ENCODE results near the gene TSSC4.
A peak's percentile ranks its signal among the peaks of the same experiment; 100 is the strongest.
"Not testable (repeated sequence)": the region's sequence is repeated elsewhere in the genome, so short reads cannot be mapped to it uniquely, and the experiment has no call there.

Gene TSSC4

GRCh38 chr11:2400069-2400761, at the start of gene TSSC4:
Gene TSSC4 (plus strand): TSS chr11:2400750. CDS start chr11:2402634, 1,884 bp downstream.
- peak; percentile 99 for DNase-seq

DNA sequence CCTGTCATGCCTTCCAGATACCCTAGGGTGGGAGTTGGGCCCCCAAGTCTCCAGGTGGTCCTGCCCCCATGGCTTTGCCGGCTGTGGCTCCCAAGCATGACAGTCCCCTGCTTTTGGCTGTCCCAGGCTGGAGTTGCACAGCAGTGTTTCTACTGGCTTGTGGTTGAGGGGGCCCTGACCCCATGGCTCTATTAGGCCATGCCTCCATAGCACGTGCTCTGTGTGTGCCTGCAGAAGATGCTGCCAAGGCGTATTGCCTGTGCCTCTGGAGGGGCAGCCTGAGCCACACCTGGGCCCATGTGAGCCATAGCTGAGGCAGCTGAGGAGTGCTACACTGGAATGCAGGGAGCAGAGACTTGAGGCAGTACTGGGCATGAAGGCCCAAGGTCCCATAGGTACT, 48.8 kb upstream of the TSSC4 start:
- no peak for DNase-seq

DNA sequence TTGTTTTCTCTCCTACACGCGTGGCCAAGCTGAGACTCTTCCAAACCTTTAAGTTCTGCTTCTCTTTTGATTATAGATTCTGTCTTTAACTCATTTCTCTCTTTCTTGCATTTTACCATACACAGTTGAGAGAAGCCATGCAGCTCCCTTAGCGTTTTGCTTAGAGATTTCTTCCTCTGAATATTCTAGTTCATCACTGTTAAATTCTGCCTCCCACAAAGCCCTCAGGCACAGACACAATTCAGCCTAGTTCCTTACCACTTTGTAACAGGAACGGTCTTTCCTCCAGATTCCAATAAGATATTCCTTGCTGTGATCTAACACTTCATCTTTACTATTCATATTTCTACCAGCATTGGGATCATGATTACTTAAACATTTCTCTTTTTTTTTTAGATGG, 48.1 kb upstream of the TSSC4 start:
- no peak for DNase-seq

- DNase-seq = no peak
Measured at GRCh38 chr11:2355000-2355644, 45.4 kb upstream of the TSSC4 start.

DNA sequence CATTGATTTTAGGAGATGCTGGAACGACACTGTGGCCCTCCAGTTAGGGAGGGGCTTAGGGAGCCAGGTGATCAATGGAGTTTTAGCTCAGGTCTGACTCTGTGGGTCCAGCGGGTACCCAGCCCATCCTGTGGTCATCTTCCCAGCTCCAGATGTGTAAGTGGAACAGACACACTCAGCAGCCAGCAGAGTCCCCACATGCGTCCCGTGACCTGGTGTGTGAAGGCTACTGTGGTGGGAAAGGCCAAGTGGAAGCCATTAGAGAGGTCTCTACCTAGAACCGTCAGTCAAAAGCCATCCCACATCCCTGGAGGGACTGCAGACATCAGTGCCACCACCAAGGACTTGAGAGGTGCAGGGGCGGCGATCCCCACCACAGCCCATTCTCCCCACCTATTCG, 43.3 kb upstream of the TSSC4 start:
- no peak for DNase-seq

DNA sequence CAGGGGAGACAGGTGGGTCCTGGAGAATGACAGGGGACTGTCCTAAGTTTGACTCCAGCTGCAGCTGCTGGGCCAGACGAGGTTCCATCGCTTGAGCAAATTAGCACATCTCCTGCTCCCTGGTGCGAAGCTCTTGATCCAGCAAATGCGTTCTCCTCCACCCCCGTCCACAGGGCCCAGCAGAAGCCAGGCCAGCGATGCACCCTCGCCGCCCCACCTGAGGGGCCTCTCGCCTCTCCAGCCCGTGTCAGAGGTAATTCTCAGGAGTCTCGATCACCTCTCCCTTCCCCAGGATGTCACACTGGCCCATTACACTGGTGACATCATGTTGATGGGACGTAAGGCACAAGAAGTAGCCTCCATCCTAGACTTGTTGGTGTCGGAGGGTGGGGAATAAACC, 42.9 kb upstream of the TSSC4 start:
- not testable (repeated sequence) for DNase-seq

- no peak for DNase-seq
Measured at GRCh38 chr11:2358754-2359442, 41.7 kb upstream of the TSSC4 start.

- DNase-seq = no peak
Measured at GRCh38 chr11:2359557-2359956, 41.0 kb upstream of the TSSC4 start.

GRCh38 chr11:2360081-2360642, 40.4 kb upstream of the TSSC4 start:
- DNase-seq = no peak

DNA sequence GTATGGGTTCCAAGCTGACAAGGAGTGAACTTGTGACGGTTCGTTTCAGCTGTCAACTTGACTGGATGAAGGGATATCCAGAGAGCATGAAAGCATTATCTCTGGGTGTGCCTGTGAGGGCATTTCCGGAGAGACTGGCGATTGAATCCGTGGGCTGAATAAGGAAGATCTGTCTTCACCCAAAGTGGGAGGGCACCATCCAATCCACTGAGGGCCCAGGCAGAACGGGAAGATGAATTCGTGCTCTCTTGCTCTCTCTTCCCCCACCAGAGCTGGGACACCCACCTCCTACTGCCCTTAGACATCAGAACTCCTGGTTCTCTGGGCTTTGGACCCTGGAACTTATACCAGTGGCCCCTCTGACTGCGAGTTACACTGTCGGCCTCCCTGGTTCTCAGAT, 39.0 kb upstream of the TSSC4 start:
- no peak for DNase-seq

- no peak for DNase-seq
Measured at GRCh38 chr11:2362414-2362813, 38.1 kb upstream of the TSSC4 start.

DNA sequence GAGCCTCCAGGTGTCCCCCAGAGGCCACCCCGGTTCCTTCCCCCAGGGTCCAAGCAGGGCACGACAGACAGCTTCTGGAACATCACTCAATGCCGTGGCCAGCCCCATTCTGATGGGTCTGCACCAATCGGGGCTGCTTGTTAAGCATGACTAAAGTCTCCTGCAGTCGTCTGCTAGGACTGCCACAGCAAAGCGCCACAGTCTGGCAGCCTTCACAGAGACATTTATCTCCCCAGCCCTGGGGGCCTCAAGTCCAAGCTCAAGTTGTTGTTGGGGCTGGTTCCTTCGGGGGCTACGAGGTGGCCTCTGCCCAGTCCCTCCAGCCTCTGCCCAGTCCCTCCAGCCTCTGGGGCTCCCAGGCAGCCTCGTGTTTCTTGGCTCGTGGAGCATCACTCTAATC, 37.4 kb upstream of the TSSC4 start:
- no peak for DNase-seq

GRCh38 chr11:2363577-2364370, 36.8 kb upstream of the TSSC4 start:
- no peak for DNase-seq

- not testable (repeated sequence) for DNase-seq
Measured at GRCh38 chr11:2364386-2364785, 36.2 kb upstream of the TSSC4 start.

DNA sequence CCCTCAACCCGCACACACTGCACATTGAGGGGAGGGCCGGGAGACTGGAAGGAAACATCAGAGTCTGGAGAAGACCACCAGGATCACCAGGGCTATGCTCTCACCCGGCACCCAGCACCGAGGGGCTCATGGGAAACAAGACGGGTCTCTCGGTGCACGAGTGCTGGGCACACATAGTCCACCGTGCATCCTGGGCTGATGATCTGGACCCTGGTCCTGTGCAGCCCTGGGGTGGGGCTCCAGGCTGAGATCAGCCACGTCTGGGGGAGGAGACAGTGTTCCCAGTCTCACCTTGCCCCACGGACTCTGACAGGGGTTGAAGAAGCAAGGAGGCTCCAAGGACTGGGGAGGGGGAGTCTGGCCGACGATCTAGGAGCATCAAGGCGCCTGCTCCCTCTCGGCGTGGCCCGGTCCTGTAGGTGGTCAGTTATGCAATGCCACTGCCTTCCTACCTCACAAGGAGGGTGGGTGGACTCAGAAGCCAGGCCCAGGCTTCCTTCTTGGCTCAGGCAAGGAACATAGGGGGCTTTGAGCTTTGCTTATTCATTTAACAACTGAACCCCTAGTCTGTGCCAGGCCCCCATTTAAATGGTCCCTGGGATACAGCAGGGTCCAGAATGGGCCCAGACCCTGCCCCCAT, 34.9 kb upstream of the TSSC4 start:
- DNase-seq = no peak

- DNase-seq = no peak
Measured at GRCh38 chr11:2366276-2366675, 34.3 kb upstream of the TSSC4 start.

DNA sequence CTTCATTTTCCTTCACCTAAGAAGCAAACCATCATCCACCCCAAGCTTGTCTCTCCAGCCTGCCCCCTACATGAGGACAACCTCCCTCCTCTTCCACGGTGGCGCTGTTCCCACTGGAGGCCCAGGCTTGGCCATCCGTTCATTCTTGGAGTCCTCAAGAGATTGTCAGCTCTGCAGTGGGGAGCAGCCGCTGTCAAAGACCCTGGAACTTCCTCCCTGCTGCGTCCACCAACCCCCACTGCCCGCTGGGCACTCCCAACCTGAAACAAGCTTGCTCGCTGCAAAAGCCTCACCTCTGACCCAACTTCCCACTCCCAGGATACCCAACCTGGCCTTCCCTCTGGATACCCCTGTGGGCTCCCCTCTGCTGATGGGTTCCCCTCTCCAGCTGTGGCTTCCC, 33.8 kb upstream of the TSSC4 start:
- DNase-seq = no peak

DNA sequence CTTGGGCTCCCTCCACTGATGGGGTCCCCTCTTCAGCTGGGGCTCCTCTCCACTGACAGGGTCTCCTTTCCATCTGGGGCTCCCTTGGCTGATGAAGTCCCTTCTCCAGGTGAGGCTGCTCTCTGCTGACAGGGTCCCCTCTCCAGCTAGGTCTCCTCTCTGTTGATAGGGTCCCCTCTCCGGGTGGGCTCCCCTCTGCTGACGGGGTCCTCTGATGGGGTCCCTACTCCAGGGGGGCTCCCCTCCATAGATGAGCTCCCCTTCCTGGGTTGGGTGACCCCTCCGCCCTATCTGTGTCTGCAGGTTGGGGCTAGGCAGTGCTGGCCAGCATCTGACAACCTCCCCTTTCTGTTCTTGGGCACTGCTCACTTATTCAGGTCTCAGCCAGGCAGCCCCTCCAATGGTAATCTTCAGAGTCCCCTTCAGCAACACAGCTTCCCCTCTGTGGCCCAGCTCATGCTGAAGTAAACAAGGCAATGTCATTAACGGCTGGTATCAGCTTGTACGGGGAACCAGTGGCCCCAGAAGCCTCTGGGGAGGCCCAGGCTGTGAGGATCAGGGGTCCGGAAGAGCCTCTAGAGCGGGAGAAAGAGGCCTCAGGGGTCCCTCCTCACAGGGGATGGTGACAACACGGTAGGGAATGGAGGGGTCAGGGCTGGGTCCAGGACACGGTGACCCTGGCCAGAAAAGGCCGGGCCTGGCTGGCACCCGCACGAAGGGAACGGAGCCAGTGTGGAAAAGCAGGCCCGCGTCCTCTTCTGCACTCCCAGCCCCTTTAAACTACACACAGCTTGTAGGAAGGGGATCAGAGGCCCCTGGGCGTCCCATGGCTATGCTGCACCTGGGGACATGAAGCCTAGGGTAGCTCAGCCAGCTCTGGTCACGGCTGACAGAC, 33.0 kb upstream of the TSSC4 start:
- DNase-seq = no peak

GRCh38 chr11:2368178-2368850, 32.2 kb upstream of the TSSC4 start:
- DNase-seq = no peak

- DNase-seq = no peak
Measured at GRCh38 chr11:2368851-2369180, 31.7 kb upstream of the TSSC4 start.

DNA sequence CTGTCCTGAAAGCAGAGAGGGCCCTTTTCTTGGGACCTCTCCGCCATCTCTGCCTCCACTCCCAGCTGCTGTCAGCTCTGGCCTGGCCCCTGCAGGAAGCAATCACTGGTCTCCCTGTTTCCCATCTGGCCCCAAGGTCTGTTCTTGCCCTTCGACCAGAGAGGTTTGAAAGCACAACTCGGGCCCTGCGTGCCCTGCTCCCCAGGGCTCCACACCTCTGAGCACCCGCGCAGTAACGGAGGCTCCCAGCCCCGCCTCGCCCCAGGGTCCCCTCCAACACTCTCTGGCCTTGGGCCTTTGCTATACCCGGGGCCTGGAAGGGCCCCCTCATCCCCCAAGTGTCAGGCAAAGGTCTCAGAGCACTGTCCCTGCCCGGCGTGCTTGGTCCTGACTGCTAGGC, 31.2 kb upstream of the TSSC4 start:
- no peak for DNase-seq
